GM18909 (cell line): ENCODE results near the gene PARP9.
A peak's percentile ranks its signal among the peaks of the same experiment; 100 is the strongest.
"Not testable (repeated sequence)": the region's sequence is repeated elsewhere in the genome, so short reads cannot be mapped to it uniquely, and the experiment has no call there.

Source experiments
- ATAC-seq: cut with Tn5 transposase; IDR thresholded peaks from one replicate; pipeline ENCODE4 v1.9.1; 2021; ENCODE audit warnings: mild to moderate bottlenecking; ENCODE audit not compliant: unreplicated experiment, poor library complexity

PARP9 gene

GRCh38 chr3:122577409-122578031, 13.4 kb upstream of the PARP9 start, which contains the start of gene PARP15:
TSS of gene PARP15 (plus strand) at chr3:122577650. CDS start at chr3:122577668, 18 bp downstream.
- ATAC-seq: no peak

- peak; percentile 87 for ATAC-seq
Observed at GRCh38 chr3:122576174-122576940, 12.3 kb upstream of the PARP9 start.

- ATAC-seq: no peak
Observed at GRCh38 chr3:122572940-122573412, 8.9 kb upstream of the PARP9 start.

- no peak for ATAC-seq
Observed at GRCh38 chr3:122568755-122569154, 4.7 kb upstream of the PARP9 start.

- ATAC-seq: not testable (repeated sequence)
Observed at GRCh38 chr3:122568131-122568530, 4.0 kb upstream of the PARP9 start.

- ATAC-seq: peak; percentile 10
Observed at GRCh38 chr3:122563717-122564025, 429 bp downstream of the PARP9 start.

- peak; percentile 3 for ATAC-seq
Observed at GRCh38 chr3:122562923-122563716, 980 bp downstream of the PARP9 start.

GRCh38 chr3:122560680-122561079, 3.4 kb downstream of the PARP9 start:
- peak; percentile 39 for ATAC-seq

- ATAC-seq: no peak
Observed at GRCh38 chr3:122559906-122560305, 4.2 kb downstream of the PARP9 start.

- no peak for ATAC-seq
Observed at GRCh38 chr3:122558605-122559004, 5.5 kb downstream of the PARP9 start.

- no peak for ATAC-seq
Observed at GRCh38 chr3:122557356-122557755, 6.7 kb downstream of the PARP9 start.

GRCh38 chr3:122555275-122556071, 8.6 kb downstream of the PARP9 start:
- no peak for ATAC-seq

GRCh38 chr3:122553171-122553570, 10.9 kb downstream of the PARP9 start:
- ATAC-seq: no peak

GRCh38 chr3:122548619-122549018, 15.5 kb downstream of the PARP9 start:
- ATAC-seq: no peak

GRCh38 chr3:122548076-122548475, 16.0 kb downstream of the PARP9 start:
- ATAC-seq: no peak

- ATAC-seq: no peak
Observed at GRCh38 chr3:122546151-122546550, 17.9 kb downstream of the PARP9 start.

GRCh38 chr3:122538956-122539490, 25.1 kb downstream of the PARP9 start:
- ATAC-seq: no peak

- no peak for ATAC-seq
Observed at GRCh38 chr3:122536632-122537001, 27.5 kb downstream of the PARP9 start.

- ATAC-seq: no peak
Observed at GRCh38 chr3:122535964-122536631, 28.0 kb downstream of the PARP9 start.
